HCT116 (cell line): Measurements from ENCODE around the gene MTMR1.

ENCODE experiments used
- EZH2 ChIP-seq: fragments of 200-600 bp; sonication (generic); IDR thresholded peaks from 2 replicates; pipeline ENCODE4 v1.6.1; 2017; ENCODE audit warnings: antibody characterized with exemption, mixed run types
- EZH2phosphoT487 ChIP-seq: fragments of 200-600 bp; IDR thresholded peaks from 2 replicates; pipeline ENCODE4 v1.6.1; 2018; ENCODE audit warnings: antibody characterized with exemption, borderline replicate concordance
- JUND ChIP-seq: IDR thresholded peaks from 2 replicates; pipeline ENCODE4 v1.6.1; 2012
- POLR2A ChIP-seq: IDR thresholded peaks from 2 replicates; pipeline ENCODE4 v1.7.0; 2011; ENCODE audit warnings: borderline replicate concordance; ENCODE audit not compliant: insufficient read depth, insufficient read length; ENCODE audit errors: extremely low read depth
- TCF7L2 ChIP-seq: IDR thresholded peaks from 2 replicates; pipeline ENCODE4 v1.7.0; 2011; ENCODE audit warnings: borderline replicate concordance, inconsistent platforms; ENCODE audit not compliant: insufficient read depth, insufficient read length; ENCODE audit errors: extremely low read depth
- ZFX ChIP-seq: fragments of 450-650 bp; IDR thresholded peaks from 2 replicates; pipeline ENCODE4 v1.6.1; 2017
- TF ChIP-seq, protein P1 (sequence below), 3 experiments: fragments of 200-600 bp in 1 of 3; sonication (generic) in 1 of 3; IDR thresholded peaks in 2 of 3; conservative IDR thresholded peaks in 1 of 3; 2 replicates each; pipeline ENCODE4 v1.5.1; 2012 to 2017; ENCODE audit warnings: low read depth in 2 of 3, low read length in 2 of 3, antibody characterized with exemption in 1 of 3, borderline replicate concordance in 1 of 3, control low read depth in 1 of 3, mild to moderate bottlenecking in 1 of 3, mixed read lengths in 1 of 3, mixed run types in 1 of 3, moderate library complexity in 1 of 3; ENCODE audit not compliant: insufficient read depth in 1 of 3
- TF ChIP-seq, protein P2 (sequence below): IDR thresholded peaks from 2 replicates; pipeline ENCODE4 v1.6.1; 2012; ENCODE audit warnings: low read depth
- TF ChIP-seq, protein P3 (sequence below): IDR thresholded peaks from 2 replicates; pipeline ENCODE4 v1.6.1; 2012

DNA sequence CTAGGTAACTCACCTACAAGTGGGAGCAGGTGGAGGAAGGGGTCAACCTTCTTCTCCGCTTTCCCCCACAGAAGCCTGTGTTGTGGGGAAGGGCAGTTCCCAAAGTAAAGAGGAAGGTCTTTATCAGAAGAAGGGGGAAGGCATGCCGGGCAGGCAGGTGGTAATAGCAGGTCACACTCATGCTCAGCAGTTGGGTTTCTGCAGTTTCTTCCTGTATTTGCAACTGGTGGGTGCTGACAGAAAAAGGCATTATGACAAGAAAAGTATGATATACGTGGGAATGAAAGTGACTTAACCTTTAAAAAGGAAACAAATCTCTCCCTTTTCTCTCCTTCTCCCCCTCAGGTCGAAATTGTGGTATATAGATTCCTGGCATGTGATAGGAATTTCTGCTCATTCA, 3.7 kb downstream of the MTMR1 start:
- TF ChIP-seq, protein P1, sequence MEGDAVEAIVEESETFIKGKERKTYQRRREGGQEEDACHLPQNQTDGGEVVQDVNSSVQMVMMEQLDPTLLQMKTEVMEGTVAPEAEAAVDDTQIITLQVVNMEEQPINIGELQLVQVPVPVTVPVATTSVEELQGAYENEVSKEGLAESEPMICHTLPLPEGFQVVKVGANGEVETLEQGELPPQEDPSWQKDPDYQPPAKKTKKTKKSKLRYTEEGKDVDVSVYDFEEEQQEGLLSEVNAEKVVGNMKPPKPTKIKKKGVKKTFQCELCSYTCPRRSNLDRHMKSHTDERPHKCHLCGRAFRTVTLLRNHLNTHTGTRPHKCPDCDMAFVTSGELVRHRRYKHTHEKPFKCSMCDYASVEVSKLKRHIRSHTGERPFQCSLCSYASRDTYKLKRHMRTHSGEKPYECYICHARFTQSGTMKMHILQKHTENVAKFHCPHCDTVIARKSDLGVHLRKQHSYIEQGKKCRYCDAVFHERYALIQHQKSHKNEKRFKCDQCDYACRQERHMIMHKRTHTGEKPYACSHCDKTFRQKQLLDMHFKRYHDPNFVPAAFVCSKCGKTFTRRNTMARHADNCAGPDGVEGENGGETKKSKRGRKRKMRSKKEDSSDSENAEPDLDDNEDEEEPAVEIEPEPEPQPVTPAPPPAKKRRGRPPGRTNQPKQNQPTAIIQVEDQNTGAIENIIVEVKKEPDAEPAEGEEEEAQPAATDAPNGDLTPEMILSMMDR (IDR thresholded peaks at IDR 0.05 in 2 of 3, conservative IDR thresholded peaks at IDR 0.05 in 1 of 3; ENCODE audit: borderline replicate concordance in 1 of 3, insufficient read depth in 1 of 3, low read depth in 2 of 3, low read length in 2 of 3), result no peak
- TF ChIP-seq, protein P2, sequence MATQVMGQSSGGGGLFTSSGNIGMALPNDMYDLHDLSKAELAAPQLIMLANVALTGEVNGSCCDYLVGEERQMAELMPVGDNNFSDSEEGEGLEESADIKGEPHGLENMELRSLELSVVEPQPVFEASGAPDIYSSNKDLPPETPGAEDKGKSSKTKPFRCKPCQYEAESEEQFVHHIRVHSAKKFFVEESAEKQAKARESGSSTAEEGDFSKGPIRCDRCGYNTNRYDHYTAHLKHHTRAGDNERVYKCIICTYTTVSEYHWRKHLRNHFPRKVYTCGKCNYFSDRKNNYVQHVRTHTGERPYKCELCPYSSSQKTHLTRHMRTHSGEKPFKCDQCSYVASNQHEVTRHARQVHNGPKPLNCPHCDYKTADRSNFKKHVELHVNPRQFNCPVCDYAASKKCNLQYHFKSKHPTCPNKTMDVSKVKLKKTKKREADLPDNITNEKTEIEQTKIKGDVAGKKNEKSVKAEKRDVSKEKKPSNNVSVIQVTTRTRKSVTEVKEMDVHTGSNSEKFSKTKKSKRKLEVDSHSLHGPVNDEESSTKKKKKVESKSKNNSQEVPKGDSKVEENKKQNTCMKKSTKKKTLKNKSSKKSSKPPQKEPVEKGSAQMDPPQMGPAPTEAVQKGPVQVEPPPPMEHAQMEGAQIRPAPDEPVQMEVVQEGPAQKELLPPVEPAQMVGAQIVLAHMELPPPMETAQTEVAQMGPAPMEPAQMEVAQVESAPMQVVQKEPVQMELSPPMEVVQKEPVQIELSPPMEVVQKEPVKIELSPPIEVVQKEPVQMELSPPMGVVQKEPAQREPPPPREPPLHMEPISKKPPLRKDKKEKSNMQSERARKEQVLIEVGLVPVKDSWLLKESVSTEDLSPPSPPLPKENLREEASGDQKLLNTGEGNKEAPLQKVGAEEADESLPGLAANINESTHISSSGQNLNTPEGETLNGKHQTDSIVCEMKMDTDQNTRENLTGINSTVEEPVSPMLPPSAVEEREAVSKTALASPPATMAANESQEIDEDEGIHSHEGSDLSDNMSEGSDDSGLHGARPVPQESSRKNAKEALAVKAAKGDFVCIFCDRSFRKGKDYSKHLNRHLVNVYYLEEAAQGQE, result no peak
- no peak for TF ChIP-seq EZH2phosphoT487
- no peak for TF ChIP-seq EZH2
- no peak for TF ChIP-seq JUND
- TF ChIP-seq, protein P3, sequence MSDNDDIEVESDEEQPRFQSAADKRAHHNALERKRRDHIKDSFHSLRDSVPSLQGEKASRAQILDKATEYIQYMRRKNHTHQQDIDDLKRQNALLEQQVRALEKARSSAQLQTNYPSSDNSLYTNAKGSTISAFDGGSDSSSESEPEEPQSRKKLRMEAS, result no peak
- no peak for TF ChIP-seq ZFX
- no peak for TF ChIP-seq POLR2A
- TF ChIP-seq TCF7L2, result no peak
